Measurements from ENCODE around the gene AKAP13.

Gene AKAP13

DNA sequence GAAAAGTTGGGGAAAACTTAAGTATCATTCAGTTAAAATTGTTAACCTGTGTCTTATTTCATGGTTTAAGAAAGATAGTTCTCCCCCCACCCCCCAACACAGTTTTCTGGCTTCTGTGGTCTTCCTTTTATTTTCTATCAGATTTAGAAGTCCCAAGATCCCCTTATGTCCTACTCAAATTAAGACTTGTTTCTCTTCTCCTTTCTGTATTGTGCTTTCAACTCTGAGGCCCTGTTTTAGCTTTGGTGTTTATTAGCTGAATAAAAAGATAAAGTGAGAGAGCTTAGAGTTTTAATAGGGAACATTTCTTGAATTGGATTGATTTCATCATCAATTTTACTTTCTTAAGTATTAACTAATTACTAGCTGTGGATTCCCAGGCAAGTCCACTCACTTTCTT, 62.6 kb downstream of the AKAP13 start:
- no peak overlapping the region for H3K4me3 Mint-ChIP-seq
- H3K27ac Mint-ChIP-seq = peak overlapping the region; percentile 82
- peaks cover 19% of the 10 kb centered on the region for H3K36me3 Mint-ChIP-seq (ENCODE audit: low read depth)
- TF ChIP-seq, protein P1, sequence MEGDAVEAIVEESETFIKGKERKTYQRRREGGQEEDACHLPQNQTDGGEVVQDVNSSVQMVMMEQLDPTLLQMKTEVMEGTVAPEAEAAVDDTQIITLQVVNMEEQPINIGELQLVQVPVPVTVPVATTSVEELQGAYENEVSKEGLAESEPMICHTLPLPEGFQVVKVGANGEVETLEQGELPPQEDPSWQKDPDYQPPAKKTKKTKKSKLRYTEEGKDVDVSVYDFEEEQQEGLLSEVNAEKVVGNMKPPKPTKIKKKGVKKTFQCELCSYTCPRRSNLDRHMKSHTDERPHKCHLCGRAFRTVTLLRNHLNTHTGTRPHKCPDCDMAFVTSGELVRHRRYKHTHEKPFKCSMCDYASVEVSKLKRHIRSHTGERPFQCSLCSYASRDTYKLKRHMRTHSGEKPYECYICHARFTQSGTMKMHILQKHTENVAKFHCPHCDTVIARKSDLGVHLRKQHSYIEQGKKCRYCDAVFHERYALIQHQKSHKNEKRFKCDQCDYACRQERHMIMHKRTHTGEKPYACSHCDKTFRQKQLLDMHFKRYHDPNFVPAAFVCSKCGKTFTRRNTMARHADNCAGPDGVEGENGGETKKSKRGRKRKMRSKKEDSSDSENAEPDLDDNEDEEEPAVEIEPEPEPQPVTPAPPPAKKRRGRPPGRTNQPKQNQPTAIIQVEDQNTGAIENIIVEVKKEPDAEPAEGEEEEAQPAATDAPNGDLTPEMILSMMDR (IDR thresholded peaks at IDR 0.05) = no peak
- H3K4me1 Mint-ChIP-seq = peaks cover 35% of the 10 kb centered on the region
- no peaks in the 10 kb centered on the region for H3K27me3 Mint-ChIP-seq (ENCODE audit: low read depth, poor library complexity)
- H3K9me3 Mint-ChIP-seq = peaks cover 34% of the 10 kb centered on the region
- DNase-seq = no peak

DNA sequence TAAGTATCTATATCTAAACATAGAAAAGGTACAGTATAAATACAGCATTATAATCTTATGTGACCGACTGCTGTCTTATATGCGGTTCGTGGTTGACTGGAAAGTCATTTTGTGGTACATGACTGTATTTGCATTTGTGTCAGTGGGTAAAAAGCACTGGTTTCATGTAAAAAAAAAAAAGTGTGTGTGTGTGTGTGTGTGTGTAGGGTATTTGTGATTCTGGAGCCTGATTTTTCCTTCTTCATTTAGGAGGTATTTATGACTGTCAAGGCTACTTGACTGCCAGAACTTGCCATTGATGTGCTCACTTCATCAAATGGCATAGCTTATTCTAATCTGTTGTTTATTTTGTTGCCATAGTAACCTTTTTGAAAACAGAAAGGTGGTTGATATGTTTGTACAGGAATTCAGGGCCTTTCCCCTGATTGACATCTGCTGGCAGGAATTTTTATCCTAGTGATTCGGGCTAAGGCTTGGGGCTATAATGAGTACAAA, 63.2 kb downstream of the AKAP13 start:
- Mint-ChIP-seq H3K36me3 (ENCODE audit: low read depth) (peaks cover 25% of the 10 kb centered on the region), H3K27me3 (ENCODE audit: low read depth, poor library complexity) (no peaks in the 10 kb centered on the region), H3K4me3 (no peak overlapping the region), H3K4me1 (peaks cover 35% of the 10 kb centered on the region), H3K27ac (peak overlapping the region; percentile 91), H3K9me3 (peaks cover 40% of the 10 kb centered on the region)
- DNase-seq = no peak
- TF ChIP-seq, protein P1 (IDR thresholded peaks at IDR 0.05) = no peak

DNA sequence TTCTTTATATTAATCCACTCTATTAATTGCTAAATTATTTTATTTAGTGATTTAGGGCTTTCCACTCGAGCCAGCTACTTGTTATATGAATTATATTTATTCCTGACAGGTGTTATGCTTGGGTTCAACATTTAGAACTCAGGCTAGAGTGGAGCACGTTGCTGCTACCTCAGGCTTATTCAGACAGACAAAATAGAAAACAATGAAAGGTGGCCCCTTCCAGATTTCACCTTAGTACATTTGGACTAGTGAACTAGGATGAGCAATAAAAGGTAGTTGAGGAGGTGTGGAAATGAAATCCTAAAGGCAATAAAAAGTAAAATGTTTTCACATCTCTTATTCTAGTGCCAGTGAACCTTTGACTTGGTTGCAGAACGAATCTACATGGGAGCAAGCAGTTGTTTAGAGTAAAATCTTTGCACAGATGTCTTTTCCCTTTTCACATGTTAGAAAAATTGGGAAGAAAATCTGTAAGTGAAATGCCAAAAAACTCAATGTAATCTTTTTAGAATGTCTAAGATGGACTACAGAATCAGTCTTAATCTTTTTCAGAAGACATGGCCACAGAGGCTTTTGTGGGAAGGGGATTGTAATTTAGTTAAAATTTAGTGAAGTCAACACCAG, 63.8 kb downstream of the AKAP13 start:
- Mint-ChIP-seq H3K36me3 (ENCODE audit: low read depth) (peaks cover 31% of the 10 kb centered on the region), H3K4me3 (no peak overlapping the region), H3K4me1 (peaks cover 35% of the 10 kb centered on the region), H3K27ac (peak overlapping the region; percentile 95), H3K27me3 (ENCODE audit: low read depth, poor library complexity) (no peaks in the 10 kb centered on the region), H3K9me3 (peaks cover 46% of the 10 kb centered on the region)
- no peak for DNase-seq
- TF ChIP-seq, protein P1 (IDR thresholded peaks at IDR 0.05) = no peak

DNA sequence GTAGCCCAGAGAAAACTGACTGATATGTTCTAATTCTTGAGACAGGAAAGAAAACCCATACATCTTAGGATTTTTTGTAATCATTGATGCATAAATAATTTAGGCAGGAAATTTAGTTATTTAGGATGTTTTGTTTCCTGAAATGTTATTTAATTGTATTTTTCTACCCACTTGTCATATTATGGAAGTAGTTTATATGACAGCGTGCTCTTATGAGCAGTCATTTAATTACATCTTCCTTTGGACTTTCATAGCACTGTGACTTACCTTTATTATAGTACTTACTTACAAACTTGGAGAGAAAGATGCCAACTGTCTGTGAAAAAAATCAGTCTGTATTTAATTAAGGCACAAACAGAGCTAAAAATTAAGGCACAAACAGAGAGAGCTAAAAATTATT, 65.0 kb downstream of the AKAP13 start:
- Mint-ChIP-seq H3K4me1 (peaks cover 35% of the 10 kb centered on the region), H3K27ac (no peak overlapping the region), H3K36me3 (ENCODE audit: low read depth) (peaks cover 42% of the 10 kb centered on the region), H3K27me3 (ENCODE audit: low read depth, poor library complexity) (peaks cover 3% of the 10 kb centered on the region), H3K4me3 (no peak overlapping the region), H3K9me3 (peaks cover 52% of the 10 kb centered on the region)
- TF ChIP-seq, protein P1 (IDR thresholded peaks at IDR 0.05) = no peak
- no peak for DNase-seq

DNA sequence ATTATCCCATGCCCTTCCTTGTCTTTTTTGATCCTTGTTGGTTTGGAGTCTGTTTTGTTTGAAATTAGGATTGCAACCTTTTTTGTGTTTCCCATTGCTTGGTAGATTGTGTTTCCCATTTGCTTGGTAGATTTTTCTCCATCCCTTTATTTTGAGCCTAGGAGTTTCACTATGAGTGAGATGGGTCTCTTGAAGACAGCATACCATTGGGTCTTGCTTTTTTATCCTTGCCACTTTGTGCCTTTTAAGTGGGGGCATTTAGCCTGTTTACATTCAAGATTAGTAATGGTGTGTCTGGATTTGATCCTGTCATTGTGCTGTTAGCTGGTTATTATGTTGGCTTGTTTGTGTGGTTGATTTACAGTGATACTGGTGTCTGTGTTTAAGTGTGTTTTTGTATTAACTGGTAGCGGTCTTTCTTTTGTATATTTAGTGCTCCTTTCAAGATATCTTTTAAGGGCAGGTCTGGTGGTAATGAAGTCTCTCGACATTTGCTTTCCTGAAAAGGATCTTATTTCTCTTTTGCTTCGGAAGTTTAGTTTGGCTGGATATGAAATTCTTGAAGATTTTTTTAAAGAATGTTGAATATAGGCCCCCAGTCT, 70.8 kb downstream of the AKAP13 start:
- Mint-ChIP-seq H3K4me3 (no peak overlapping the region), H3K27ac (no peak overlapping the region)
- TF ChIP-seq, protein P1 (IDR thresholded peaks at IDR 0.05) = no peak

DNA sequence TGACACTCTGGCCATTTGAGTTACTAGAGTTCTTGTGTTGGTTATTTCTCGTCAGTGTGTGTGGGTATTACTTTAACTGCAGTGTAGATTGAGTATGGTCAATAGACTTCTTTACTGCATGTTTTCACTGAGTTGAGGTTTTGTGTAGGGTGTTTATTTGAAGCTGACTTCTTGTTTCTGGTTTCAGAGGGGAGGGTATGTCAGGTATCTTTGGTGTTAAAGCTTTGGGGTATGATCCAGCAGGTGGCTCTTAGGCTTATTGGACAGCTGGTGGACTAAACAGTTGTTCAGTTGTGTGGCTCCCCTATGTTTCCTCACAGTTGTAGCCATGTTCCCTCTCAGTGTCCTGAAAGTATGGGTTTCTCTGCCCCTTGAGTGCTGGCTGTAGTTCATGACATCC, 72.0 kb downstream of the AKAP13 start:
- peaks cover 76% of the 10 kb centered on the region for H3K36me3 Mint-ChIP-seq (ENCODE audit: low read depth)
- H3K4me1 Mint-ChIP-seq = peaks cover 27% of the 10 kb centered on the region
- peaks cover 6% of the 10 kb centered on the region for H3K27me3 Mint-ChIP-seq (ENCODE audit: low read depth, poor library complexity)
- no peak overlapping the region for H3K4me3 Mint-ChIP-seq
- peaks cover 59% of the 10 kb centered on the region for H3K9me3 Mint-ChIP-seq
- peak overlapping the region; percentile 30 for H3K27ac Mint-ChIP-seq
- TF ChIP-seq, protein P1 (IDR thresholded peaks at IDR 0.05) = no peak
- DNase-seq = no peak

More for the DNA sequence above, 70.8 kb downstream of the AKAP13 start:
- Mint-ChIP-seq H3K27me3 (ENCODE audit: low read depth, poor library complexity) (peaks cover 6% of the 10 kb centered on the region), H3K4me1 (peaks cover 23% of the 10 kb centered on the region), H3K9me3 (peaks cover 66% of the 10 kb centered on the region), H3K36me3 (ENCODE audit: low read depth) (peaks cover 78% of the 10 kb centered on the region)
- DNase-seq = no peak

All from nephron progenitor cell (in vitro differentiated cells).